ENCODE measurements around the gene BRD9.
"Not testable (repeated sequence)": the region's sequence is repeated elsewhere in the genome, so short reads cannot be mapped to it uniquely, and the experiment has no call there.

GRCh38 chr5:846602-847091, 46.0 kb downstream of the BRD9 start:
- not testable (repeated sequence) for TF ChIP-seq CTCF (IDR thresholded peaks at IDR 0.05; ENCODE audit: low read length); EZH2 (IDR thresholded peaks at IDR 0.05; ENCODE audit: borderline replicate concordance, low read length)
